Amniotic stem cell (primary cell): ENCODE results near the gene BIRC6.

Experiments
- DNase-seq: peaks from one replicate; lab custom pipeline; 2025; lab: John Stamatoyannopoulos, UW

The BIRC6 gene

GRCh38 chr2:32372519-32373182 is 15.8 kb downstream of the BIRC6 start:
- no peak for DNase-seq

GRCh38 chr2:32375228-32375892 is 18.5 kb downstream of the BIRC6 start:
- DNase-seq = no peak

- DNase-seq = no peak
Measured at GRCh38 chr2:32376756-32377155, 19.9 kb downstream of the BIRC6 start.

GRCh38 chr2:32377928-32378327 is 21.1 kb downstream of the BIRC6 start:
- DNase-seq = no peak

GRCh38 chr2:32379352-32379751 is 22.5 kb downstream of the BIRC6 start:
- no peak for DNase-seq

- no peak for DNase-seq
Measured at GRCh38 chr2:32383858-32384257, 27.0 kb downstream of the BIRC6 start.

- no peak for DNase-seq
Measured at GRCh38 chr2:32384529-32384928, 27.7 kb downstream of the BIRC6 start.

- DNase-seq = no peak
Measured at GRCh38 chr2:32386739-32387138, 29.9 kb downstream of the BIRC6 start.

GRCh38 chr2:32399221-32399620 is 42.4 kb downstream of the BIRC6 start:
- DNase-seq = no peak

- no peak for DNase-seq
Measured at GRCh38 chr2:32402091-32402490, 45.3 kb downstream of the BIRC6 start.

GRCh38 chr2:32403782-32404181 is 47.0 kb downstream of the BIRC6 start:
- DNase-seq = no peak

- DNase-seq = no peak
Measured at GRCh38 chr2:32404691-32405090, 47.9 kb downstream of the BIRC6 start.

GRCh38 chr2:32416519-32416918 is 59.7 kb downstream of the BIRC6 start:
- no peak for DNase-seq

GRCh38 chr2:32417659-32418058 is 60.8 kb downstream of the BIRC6 start:
- DNase-seq = no peak

GRCh38 chr2:32418778-32419177 is 62.0 kb downstream of the BIRC6 start:
- DNase-seq = no peak

GRCh38 chr2:32422133-32422532 is 65.3 kb downstream of the BIRC6 start:
- DNase-seq = no peak

- no peak for DNase-seq
Measured at GRCh38 chr2:32423536-32423935, 66.7 kb downstream of the BIRC6 start.

- no peak for DNase-seq
Measured at GRCh38 chr2:32424739-32425138, 67.9 kb downstream of the BIRC6 start.

- no peak for DNase-seq
Measured at GRCh38 chr2:32425719-32426141, 68.9 kb downstream of the BIRC6 start.

- DNase-seq = no peak
Measured at GRCh38 chr2:32427672-32428610, 71.1 kb downstream of the BIRC6 start.

- DNase-seq = no peak
Measured at GRCh38 chr2:32430804-32431203, 74.0 kb downstream of the BIRC6 start.

- DNase-seq = no peak
Measured at GRCh38 chr2:32436150-32436549, 79.3 kb downstream of the BIRC6 start.

- DNase-seq = no peak
Measured at GRCh38 chr2:32442020-32442467, 85.2 kb downstream of the BIRC6 start.
